ENCODE data around the gene MEGF11.

MEGF11 gene

DNA sequence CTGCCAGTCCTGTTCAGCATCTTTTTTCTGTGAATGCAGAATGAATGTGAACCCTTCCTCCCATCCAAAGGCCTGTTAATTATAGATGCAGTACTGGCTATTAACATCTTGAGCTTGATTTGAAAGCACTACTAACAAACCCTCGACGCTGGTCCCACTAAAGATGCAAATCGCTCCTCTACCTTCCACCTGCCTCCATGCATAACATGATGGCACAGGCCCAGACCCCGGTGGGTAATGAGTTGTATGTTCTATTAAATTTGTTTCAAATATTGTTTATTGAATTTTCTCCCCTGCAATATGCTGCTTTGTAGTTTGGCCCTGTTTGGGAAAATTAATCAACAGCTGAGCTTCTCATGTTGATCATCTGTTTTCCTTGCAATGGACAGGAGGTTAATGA lies 314.9 kb downstream of the MEGF11 start:
- Histone ChIP-seq H3K27ac (no peak overlapping the region), H3K9me3 (ENCODE audit: low read depth, low read length) (no peaks in the 10 kb centered on the region), H3K9ac (ENCODE audit: insufficient read length) (no peak overlapping the region), H3K4me3 (no peak overlapping the region), H3K36me3 (ENCODE audit: insufficient read depth, low read length) (no peaks in the 10 kb centered on the region)
- TF ChIP-seq EZH2 (IDR thresholded peaks at IDR 0.05) (no peak), POLR2AphosphoS5 (IDR thresholded peaks at IDR 0.05; ENCODE audit: borderline replicate concordance, low read depth, low read length) (no peak), FOXP2 (optimal IDR thresholded peaks at IDR 0.05; ENCODE audit: control extremely low read depth, extremely low read length, insufficient read depth) (no peak)
- DNase-seq (ENCODE audit: low read depth, low spot score) = no peak

DNA sequence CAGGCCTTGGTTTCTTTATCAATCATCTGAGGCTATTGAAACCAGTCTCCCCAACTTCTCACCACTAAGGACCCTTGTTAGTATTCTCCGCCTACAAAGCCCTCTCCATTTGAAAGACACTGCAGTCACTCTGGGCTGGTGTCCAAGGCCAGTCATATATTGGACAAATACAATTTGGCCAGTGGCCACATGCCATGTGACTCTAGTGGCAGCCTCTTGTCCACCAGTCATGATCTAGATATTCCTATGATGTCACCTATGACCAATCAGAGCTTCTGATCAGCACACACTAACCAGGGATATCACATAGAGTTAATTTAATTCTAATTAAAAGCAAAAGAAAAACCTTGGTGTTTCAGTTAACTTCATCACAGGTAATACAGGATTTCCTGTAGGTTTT lies 316.1 kb downstream of the MEGF11 start:
- Histone ChIP-seq H3K4me3 (no peak overlapping the region), H3K36me3 (ENCODE audit: insufficient read depth, low read length) (no peaks in the 10 kb centered on the region), H3K9me3 (ENCODE audit: low read depth, low read length) (no peaks in the 10 kb centered on the region), H3K27ac (no peak overlapping the region), H3K9ac (ENCODE audit: insufficient read length) (no peak overlapping the region)
- DNase-seq (ENCODE audit: low read depth, low spot score) = no peak
- TF ChIP-seq FOXP2 (optimal IDR thresholded peaks at IDR 0.05; ENCODE audit: control extremely low read depth, extremely low read length, insufficient read depth) (no peak), POLR2AphosphoS5 (IDR thresholded peaks at IDR 0.05; ENCODE audit: borderline replicate concordance, low read depth, low read length) (no peak), EZH2 (IDR thresholded peaks at IDR 0.05) (no peak)

- H3K4me3 ChIP-seq = no peak overlapping the region
- H3K27ac ChIP-seq = no peak overlapping the region
- no peaks in the 10 kb centered on the region for H3K9me3 ChIP-seq (ENCODE audit: low read depth, low read length)
- no peaks in the 10 kb centered on the region for H3K36me3 ChIP-seq (ENCODE audit: insufficient read depth, low read length)
- no peak for DNase-seq (ENCODE audit: low read depth, low spot score)
- TF ChIP-seq POLR2AphosphoS5 (IDR thresholded peaks at IDR 0.05; ENCODE audit: borderline replicate concordance, low read depth, low read length) = no peak
- no peak for TF ChIP-seq FOXP2 (optimal IDR thresholded peaks at IDR 0.05; ENCODE audit: control extremely low read depth, extremely low read length, insufficient read depth)
- no peak for TF ChIP-seq EZH2 (IDR thresholded peaks at IDR 0.05)
- H3K9ac ChIP-seq (ENCODE audit: insufficient read length) = no peak overlapping the region
Observed at GRCh38 chr15:65937054-65937453, 316.5 kb downstream of the MEGF11 start.

DNA sequence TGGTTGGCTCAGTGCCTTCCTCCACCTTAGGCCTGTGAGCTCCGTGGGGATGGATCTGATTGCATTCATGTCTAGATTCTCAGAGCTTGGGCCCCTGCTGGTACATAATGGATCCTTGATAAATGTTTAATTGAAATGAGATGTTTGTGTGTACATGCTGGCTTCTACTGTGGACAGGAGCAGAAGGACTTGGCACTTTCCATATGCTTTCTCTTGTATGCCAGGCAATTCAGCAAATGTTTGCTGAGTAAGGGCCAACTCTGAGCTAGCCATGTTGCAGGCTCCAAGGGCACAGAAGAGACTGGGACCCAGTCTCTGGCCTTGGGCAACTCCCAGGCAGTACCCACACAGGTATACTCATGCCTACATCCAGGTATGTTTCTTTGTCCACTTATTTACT lies 317.3 kb downstream of the MEGF11 start:
- TF ChIP-seq FOXP2 (optimal IDR thresholded peaks at IDR 0.05; ENCODE audit: control extremely low read depth, extremely low read length, insufficient read depth) (no peak), EZH2 (IDR thresholded peaks at IDR 0.05) (no peak), POLR2AphosphoS5 (IDR thresholded peaks at IDR 0.05; ENCODE audit: borderline replicate concordance, low read depth, low read length) (no peak)
- no peak for DNase-seq (ENCODE audit: low read depth, low spot score)
- no peak overlapping the region for H3K4me3 ChIP-seq
- no peak overlapping the region for H3K27ac ChIP-seq
- H3K36me3 ChIP-seq (ENCODE audit: insufficient read depth, low read length) = no peaks in the 10 kb centered on the region
- H3K9me3 ChIP-seq (ENCODE audit: low read depth, low read length) = no peaks in the 10 kb centered on the region
- no peak overlapping the region for H3K9ac ChIP-seq (ENCODE audit: insufficient read length)

DNA sequence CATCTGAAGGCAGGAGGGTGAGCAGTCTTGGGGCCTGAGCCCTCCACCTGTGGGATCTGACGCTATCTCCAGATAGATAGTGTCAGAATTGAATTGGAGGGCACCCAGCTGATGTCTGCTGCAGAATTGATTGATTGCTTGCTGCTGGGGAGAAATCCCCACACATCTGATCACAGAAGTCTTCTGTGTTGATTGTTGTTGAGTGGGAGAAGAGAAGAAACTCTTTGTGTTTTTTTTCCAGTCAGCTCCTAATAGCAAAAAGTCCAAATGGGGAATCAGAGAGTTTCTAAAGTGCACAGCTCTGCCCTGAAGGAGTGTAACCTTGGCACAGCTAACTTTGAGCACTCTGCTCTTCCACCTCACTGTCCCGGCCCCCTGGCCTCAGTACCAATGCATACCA lies 318.2 kb downstream of the MEGF11 start:
- Histone ChIP-seq H3K9ac (ENCODE audit: insufficient read length) (no peak overlapping the region), H3K9me3 (ENCODE audit: low read depth, low read length) (no peaks in the 10 kb centered on the region), H3K36me3 (ENCODE audit: insufficient read depth, low read length) (no peaks in the 10 kb centered on the region), H3K27ac (no peak overlapping the region), H3K4me3 (no peak overlapping the region)
- TF ChIP-seq FOXP2 (optimal IDR thresholded peaks at IDR 0.05; ENCODE audit: control extremely low read depth, extremely low read length, insufficient read depth) = no peak
- no peak for TF ChIP-seq EZH2 (IDR thresholded peaks at IDR 0.05)
- no peak for TF ChIP-seq POLR2AphosphoS5 (IDR thresholded peaks at IDR 0.05; ENCODE audit: borderline replicate concordance, low read depth, low read length)
- DNase-seq (ENCODE audit: low read depth, low spot score) = no peak

DNA sequence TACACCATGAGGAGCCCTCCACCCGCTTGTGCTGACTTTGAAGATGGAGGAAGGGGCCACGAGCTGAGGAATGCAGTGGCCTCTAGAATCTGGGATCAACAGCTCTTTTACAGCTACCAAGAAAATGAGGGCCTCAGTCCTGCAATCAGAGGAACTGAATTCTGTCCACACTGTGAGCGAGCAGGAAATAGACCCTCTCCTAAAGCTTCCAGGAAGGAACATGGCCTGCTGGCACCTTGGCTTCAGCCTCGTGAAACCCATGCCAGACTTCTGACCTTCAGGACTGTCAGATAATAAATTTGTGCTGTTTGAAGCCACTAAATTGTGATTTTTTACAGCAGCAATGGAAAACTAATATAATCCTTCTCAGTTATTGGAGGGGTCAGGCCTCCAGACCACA lies 322.3 kb downstream of the MEGF11 start:
- Histone ChIP-seq H3K36me3 (ENCODE audit: insufficient read depth, low read length) (no peaks in the 10 kb centered on the region), H3K9ac (ENCODE audit: insufficient read length) (no peak overlapping the region), H3K4me3 (no peak overlapping the region), H3K9me3 (ENCODE audit: low read depth, low read length) (no peaks in the 10 kb centered on the region), H3K27ac (no peak overlapping the region)
- DNase-seq (ENCODE audit: low read depth, low spot score) = no peak
- no peak for TF ChIP-seq EZH2 (IDR thresholded peaks at IDR 0.05)
- TF ChIP-seq POLR2AphosphoS5 (IDR thresholded peaks at IDR 0.05; ENCODE audit: borderline replicate concordance, low read depth, low read length) = no peak
- TF ChIP-seq FOXP2 (optimal IDR thresholded peaks at IDR 0.05; ENCODE audit: control extremely low read depth, extremely low read length, insufficient read depth) = no peak

DNA sequence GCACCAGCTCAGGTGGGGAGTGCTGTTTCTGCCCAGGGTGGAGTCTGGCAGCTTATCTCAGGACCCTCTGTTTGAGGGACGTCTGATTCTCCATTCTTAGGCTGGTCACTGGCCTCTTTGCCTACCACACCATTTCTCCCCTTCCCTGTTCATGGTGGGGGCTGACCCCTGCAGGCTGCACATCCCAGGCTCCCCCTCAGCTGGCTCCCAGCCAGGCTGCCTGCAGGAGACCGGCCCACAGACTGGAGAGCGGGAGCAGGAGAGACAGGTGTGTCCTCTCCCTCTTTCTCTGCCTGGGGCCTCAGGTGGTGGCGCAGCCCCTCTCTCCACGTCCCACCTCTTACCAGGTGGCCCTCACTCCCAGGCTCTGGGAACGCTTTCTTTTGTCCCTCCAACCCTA lies 323.4 kb downstream of the MEGF11 start:
- no peak for DNase-seq (ENCODE audit: low read depth, low spot score)

GRCh38 chr15:65929573-65929972 lies 324.0 kb downstream of the MEGF11 start:
- no peak for TF ChIP-seq POLR2AphosphoS5 (IDR thresholded peaks at IDR 0.05; ENCODE audit: borderline replicate concordance, low read depth, low read length)
- no peak for TF ChIP-seq FOXP2 (optimal IDR thresholded peaks at IDR 0.05; ENCODE audit: control extremely low read depth, extremely low read length, insufficient read depth)
- TF ChIP-seq EZH2 (IDR thresholded peaks at IDR 0.05) = no peak
- DNase-seq (ENCODE audit: low read depth, low spot score) = no peak
- H3K36me3 ChIP-seq (ENCODE audit: insufficient read depth, low read length) = no peaks in the 10 kb centered on the region

More for the DNA sequence above, 323.4 kb downstream of the MEGF11 start:
- Histone ChIP-seq H3K9ac (ENCODE audit: insufficient read length) (no peak overlapping the region), H3K9me3 (ENCODE audit: low read depth, low read length) (no peaks in the 10 kb centered on the region), H3K4me3 (no peak overlapping the region), H3K36me3 (ENCODE audit: insufficient read depth, low read length) (no peaks in the 10 kb centered on the region), H3K27ac (no peak overlapping the region)
- TF ChIP-seq FOXP2 (optimal IDR thresholded peaks at IDR 0.05; ENCODE audit: control extremely low read depth, extremely low read length, insufficient read depth) = no peak
- TF ChIP-seq EZH2 (IDR thresholded peaks at IDR 0.05) = no peak
- TF ChIP-seq POLR2AphosphoS5 (IDR thresholded peaks at IDR 0.05; ENCODE audit: borderline replicate concordance, low read depth, low read length) = no peak

GRCh38 chr15:65927545-65927944 lies 326.0 kb downstream of the MEGF11 start:
- Histone ChIP-seq H3K36me3 (ENCODE audit: insufficient read depth, low read length) (no peaks in the 10 kb centered on the region), H3K4me3 (no peak overlapping the region), H3K9me3 (ENCODE audit: low read depth, low read length) (no peaks in the 10 kb centered on the region), H3K27ac (no peak overlapping the region), H3K9ac (ENCODE audit: insufficient read length) (no peak overlapping the region)
- no peak for TF ChIP-seq POLR2AphosphoS5 (IDR thresholded peaks at IDR 0.05; ENCODE audit: borderline replicate concordance, low read depth, low read length)
- no peak for TF ChIP-seq FOXP2 (optimal IDR thresholded peaks at IDR 0.05; ENCODE audit: control extremely low read depth, extremely low read length, insufficient read depth)
- TF ChIP-seq EZH2 (IDR thresholded peaks at IDR 0.05) = no peak
- no peak for DNase-seq (ENCODE audit: low read depth, low spot score)

More at GRCh38 chr15:65929573-65929972, 324.0 kb downstream of the MEGF11 start:
- no peak overlapping the region for H3K27ac ChIP-seq
- no peak overlapping the region for H3K4me3 ChIP-seq
- H3K9me3 ChIP-seq (ENCODE audit: low read depth, low read length) = no peaks in the 10 kb centered on the region
- H3K9ac ChIP-seq (ENCODE audit: insufficient read length) = no peak overlapping the region
